Measurements from ENCODE around the gene QSOX2.

Gene QSOX2

GRCh38 chr9:136187683-136188586 is 57.7 kb downstream of the QSOX2 start:
- Histone ChIP-seq H3K4me3 (ENCODE audit: severe bottlenecking) (no peak overlapping the region), H3K27ac (ENCODE audit: poor library complexity, severe bottlenecking) (no peak overlapping the region), H3K4me1 (ENCODE audit: insufficient read depth, poor library complexity, severe bottlenecking) (no peaks in the 10 kb centered on the region), H3K9me3 (ENCODE audit: severe bottlenecking) (no peaks in the 10 kb centered on the region), H3K36me3 (ENCODE audit: low read depth) (no peaks in the 10 kb centered on the region), H3K27me3 (ENCODE audit: insufficient read depth, poor library complexity, severe bottlenecking) (peaks cover 51% of the 10 kb centered on the region)
- TF ChIP-seq CTCF (IDR thresholded peaks at IDR 0.05; ENCODE audit: poor library complexity, severe bottlenecking), result no peak
- DNase-seq (ENCODE audit: low spot score) (no peak), ATAC-seq (ENCODE audit: low read depth) (no peak)

GRCh38 chr9:136187197-136187596 is 58.4 kb downstream of the QSOX2 start:
- ATAC-seq (ENCODE audit: low read depth), result no peak
- Histone ChIP-seq H3K27me3 (ENCODE audit: insufficient read depth, poor library complexity, severe bottlenecking) (peaks cover 44% of the 10 kb centered on the region), H3K27ac (ENCODE audit: poor library complexity, severe bottlenecking) (no peak overlapping the region)

GRCh38 chr9:136186386-136186785 is 59.2 kb downstream of the QSOX2 start:
- H3K9me3 ChIP-seq (ENCODE audit: severe bottlenecking), result no peaks in the 10 kb centered on the region
- no peak overlapping the region for H3K27ac ChIP-seq (ENCODE audit: poor library complexity, severe bottlenecking)
- DNase-seq (ENCODE audit: low spot score) (no peak), ATAC-seq (ENCODE audit: low read depth) (no peak)
- no peak for TF ChIP-seq CTCF (IDR thresholded peaks at IDR 0.05; ENCODE audit: poor library complexity, severe bottlenecking)
- no peak overlapping the region for H3K4me3 ChIP-seq (ENCODE audit: severe bottlenecking)
- H3K4me1 ChIP-seq (ENCODE audit: insufficient read depth, poor library complexity, severe bottlenecking), result no peaks in the 10 kb centered on the region
- H3K27me3 ChIP-seq (ENCODE audit: insufficient read depth, poor library complexity, severe bottlenecking), result peaks cover 36% of the 10 kb centered on the region
- no peaks in the 10 kb centered on the region for H3K36me3 ChIP-seq (ENCODE audit: low read depth)

More at GRCh38 chr9:136187197-136187596, 58.4 kb downstream of the QSOX2 start:
- H3K36me3 ChIP-seq (ENCODE audit: low read depth), result no peaks in the 10 kb centered on the region
- no peak overlapping the region for H3K4me3 ChIP-seq (ENCODE audit: severe bottlenecking)
- H3K4me1 ChIP-seq (ENCODE audit: insufficient read depth, poor library complexity, severe bottlenecking), result no peaks in the 10 kb centered on the region
- H3K9me3 ChIP-seq (ENCODE audit: severe bottlenecking), result no peaks in the 10 kb centered on the region
- no peak for TF ChIP-seq CTCF (IDR thresholded peaks at IDR 0.05; ENCODE audit: poor library complexity, severe bottlenecking)
- DNase-seq (ENCODE audit: low spot score), result no peak

- DNase-seq (ENCODE audit: low spot score) (no peak), ATAC-seq (ENCODE audit: low read depth) (no peak)
- H3K4me1 ChIP-seq (ENCODE audit: insufficient read depth, poor library complexity, severe bottlenecking), result no peaks in the 10 kb centered on the region
- no peak overlapping the region for H3K4me3 ChIP-seq (ENCODE audit: severe bottlenecking)
- no peak overlapping the region for H3K27ac ChIP-seq (ENCODE audit: poor library complexity, severe bottlenecking)
- H3K9me3 ChIP-seq (ENCODE audit: severe bottlenecking), result no peaks in the 10 kb centered on the region
- no peak for TF ChIP-seq CTCF (IDR thresholded peaks at IDR 0.05; ENCODE audit: poor library complexity, severe bottlenecking)
- no peaks in the 10 kb centered on the region for H3K36me3 ChIP-seq (ENCODE audit: low read depth)
- peaks cover 33% of the 10 kb centered on the region for H3K27me3 ChIP-seq (ENCODE audit: insufficient read depth, poor library complexity, severe bottlenecking)
Observed at GRCh38 chr9:136185596-136186366, 59.8 kb downstream of the QSOX2 start.
